ENCODE data around the gene RDX.
"Not testable (repeated sequence)": the region's sequence is repeated elsewhere in the genome, so short reads cannot be mapped to it uniquely, and the experiment has no call there.

RDX gene

DNA sequence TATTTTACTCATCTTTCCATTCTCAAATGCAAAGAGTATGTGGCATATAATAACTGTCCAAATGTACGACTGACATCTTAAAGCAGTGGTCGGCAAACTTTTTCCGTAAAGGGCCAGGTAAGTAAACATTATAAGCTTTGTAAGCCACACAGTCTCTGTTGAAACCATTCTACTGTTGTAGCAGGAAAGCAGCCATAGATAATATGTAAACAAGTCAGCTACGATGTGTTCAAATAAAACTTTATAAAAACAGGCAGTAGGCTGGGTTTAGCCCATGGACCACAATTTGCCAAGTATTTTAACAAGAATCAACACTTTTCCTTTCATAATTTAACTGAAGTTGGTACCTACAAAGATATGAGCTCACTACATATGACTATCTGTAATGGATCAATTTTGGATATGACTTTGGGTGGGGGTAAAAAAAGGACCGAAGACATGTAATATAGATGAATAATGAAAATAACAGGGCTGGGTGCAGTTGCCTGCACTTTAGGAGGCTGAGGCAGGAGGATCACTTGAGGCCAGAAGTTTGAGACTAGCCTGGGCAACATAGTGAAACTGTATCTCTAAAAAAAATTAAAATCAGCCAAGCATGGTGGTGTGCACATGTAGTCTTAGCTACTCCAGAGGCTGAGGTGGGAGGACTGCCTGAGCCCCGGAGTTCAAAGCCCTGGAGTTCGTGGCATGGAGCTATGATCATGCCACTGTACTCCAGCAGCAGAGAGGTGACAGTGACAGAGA, 5.7 kb downstream of the RDX start:
- TF ChIP-seq, protein P1, sequence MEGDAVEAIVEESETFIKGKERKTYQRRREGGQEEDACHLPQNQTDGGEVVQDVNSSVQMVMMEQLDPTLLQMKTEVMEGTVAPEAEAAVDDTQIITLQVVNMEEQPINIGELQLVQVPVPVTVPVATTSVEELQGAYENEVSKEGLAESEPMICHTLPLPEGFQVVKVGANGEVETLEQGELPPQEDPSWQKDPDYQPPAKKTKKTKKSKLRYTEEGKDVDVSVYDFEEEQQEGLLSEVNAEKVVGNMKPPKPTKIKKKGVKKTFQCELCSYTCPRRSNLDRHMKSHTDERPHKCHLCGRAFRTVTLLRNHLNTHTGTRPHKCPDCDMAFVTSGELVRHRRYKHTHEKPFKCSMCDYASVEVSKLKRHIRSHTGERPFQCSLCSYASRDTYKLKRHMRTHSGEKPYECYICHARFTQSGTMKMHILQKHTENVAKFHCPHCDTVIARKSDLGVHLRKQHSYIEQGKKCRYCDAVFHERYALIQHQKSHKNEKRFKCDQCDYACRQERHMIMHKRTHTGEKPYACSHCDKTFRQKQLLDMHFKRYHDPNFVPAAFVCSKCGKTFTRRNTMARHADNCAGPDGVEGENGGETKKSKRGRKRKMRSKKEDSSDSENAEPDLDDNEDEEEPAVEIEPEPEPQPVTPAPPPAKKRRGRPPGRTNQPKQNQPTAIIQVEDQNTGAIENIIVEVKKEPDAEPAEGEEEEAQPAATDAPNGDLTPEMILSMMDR (IDR thresholded peaks at IDR 0.05; ENCODE audit: extremely low read depth, insufficient read depth, missing control alignments) = no peak
- in situ Hi-C loops (cut with MboI; ENCODE audit: low pct_unique_long_range_greater_than_20kb, low sequenced_read_pairs, unreplicated experiment) = no loop called here
- no peak for DNase-seq (ENCODE audit: low spot score)

DNA sequence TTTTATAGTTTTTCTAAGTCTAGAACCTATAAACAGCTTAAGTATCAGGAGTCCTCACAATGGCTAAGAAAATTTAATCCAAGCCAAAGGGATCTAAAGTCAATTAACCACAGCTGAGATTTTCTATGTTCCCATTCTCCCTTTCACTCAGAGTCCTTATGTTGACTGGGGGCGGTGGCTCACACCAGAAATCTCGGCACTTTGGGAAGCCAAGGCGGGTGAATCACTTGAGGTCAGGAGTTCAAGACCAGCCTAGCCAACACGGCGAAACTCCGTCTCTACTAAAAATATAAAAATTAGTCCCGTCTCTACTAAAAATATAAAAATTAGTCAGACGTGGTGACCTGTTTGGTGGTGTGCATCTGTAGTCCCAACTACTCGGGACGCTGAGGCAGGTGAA, 6.9 kb downstream of the RDX start:
- DNase-seq (ENCODE audit: low spot score) = no peak
- in situ Hi-C loops (cut with MboI; ENCODE audit: low pct_unique_long_range_greater_than_20kb, low sequenced_read_pairs, unreplicated experiment) = no loop called here
- TF ChIP-seq, protein P1 (IDR thresholded peaks at IDR 0.05; ENCODE audit: extremely low read depth, insufficient read depth, missing control alignments) = no peak

DNA sequence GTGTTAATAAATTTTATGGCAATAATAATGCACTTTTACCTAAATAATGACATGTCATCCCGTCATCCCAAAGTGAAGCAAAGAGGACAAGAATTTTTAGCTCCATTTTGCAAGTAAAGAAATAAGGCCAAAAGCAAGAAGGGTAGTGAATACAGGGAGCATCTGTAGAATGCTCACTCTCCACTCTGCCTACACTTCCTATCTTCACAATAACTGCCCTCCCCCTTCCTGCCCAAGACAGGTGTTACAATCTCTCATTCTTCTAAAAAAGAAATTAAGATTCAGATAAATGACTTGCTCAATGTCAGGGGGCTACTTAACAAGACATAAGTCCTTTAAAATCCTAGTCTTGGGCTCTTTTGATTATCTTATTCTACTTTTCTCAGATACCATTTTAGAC, 8.9 kb downstream of the RDX start:
- in situ Hi-C loops (cut with MboI; ENCODE audit: low pct_unique_long_range_greater_than_20kb, low sequenced_read_pairs, unreplicated experiment) = no loop called here
- TF ChIP-seq, protein P1 (IDR thresholded peaks at IDR 0.05; ENCODE audit: extremely low read depth, insufficient read depth, missing control alignments) = no peak
- no peak for DNase-seq (ENCODE audit: low spot score)

DNA sequence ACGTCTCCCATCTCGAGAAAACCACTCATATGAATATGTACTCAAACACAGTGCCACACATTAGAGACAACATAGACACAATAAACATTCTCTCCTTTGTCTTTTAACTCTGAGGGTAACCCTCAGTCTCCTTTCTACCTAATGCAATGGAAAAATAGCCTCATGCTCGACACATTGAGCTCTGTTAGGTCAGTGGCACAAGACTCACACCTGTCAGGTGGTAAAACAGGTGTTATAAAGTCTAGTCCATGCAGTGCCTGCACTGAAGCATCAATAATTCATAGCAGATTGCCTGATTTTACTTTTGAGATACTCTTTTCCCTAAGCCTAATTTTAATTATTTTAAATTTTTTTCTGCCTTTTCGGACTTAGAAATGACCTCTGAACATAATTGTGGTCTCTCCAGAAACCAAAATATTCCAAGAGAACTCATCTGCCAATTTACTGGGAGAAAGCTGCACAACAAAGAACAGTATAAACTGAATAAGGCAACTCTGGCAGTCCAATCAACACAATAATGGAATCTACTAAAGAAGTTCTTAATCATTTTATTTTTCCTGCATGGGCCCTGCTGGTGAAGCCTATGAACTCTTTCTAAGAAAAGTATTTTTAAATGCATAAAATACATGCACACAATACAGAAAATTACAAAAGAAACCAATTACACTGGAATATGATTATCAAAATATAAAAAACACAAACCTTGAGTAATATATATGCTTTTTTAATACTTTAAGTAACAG, 9.9 kb downstream of the RDX start:
- no peak for DNase-seq (ENCODE audit: low spot score)
- TF ChIP-seq, protein P1 (IDR thresholded peaks at IDR 0.05; ENCODE audit: extremely low read depth, insufficient read depth, missing control alignments) = no peak
- in situ Hi-C loops (cut with MboI; ENCODE audit: low pct_unique_long_range_greater_than_20kb, low sequenced_read_pairs, unreplicated experiment) = no loop called here

DNA sequence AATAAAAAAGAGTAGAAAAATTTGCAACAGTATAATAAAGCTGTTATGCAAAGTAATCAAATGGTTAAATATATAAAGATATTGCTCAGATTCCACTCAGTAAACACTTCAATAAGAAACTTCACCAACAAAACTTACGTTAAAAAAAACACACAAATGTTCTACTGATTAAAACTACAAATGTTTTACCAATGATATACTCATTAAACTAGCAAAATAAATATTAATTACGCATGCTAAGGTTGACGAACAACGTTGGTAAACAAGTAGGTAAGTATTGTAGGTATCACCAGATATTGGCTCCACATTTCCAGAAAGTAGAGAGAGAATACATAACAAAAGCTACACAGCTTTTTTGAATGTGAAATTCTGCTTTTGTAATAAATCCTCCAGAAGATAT, 12.6 kb downstream of the RDX start:
- TF ChIP-seq, protein P1 (IDR thresholded peaks at IDR 0.05; ENCODE audit: extremely low read depth, insufficient read depth, missing control alignments) = no peak
- no peak for DNase-seq (ENCODE audit: low spot score)
- in situ Hi-C loops (cut with MboI; ENCODE audit: low pct_unique_long_range_greater_than_20kb, low sequenced_read_pairs, unreplicated experiment) = no loop called here

DNA sequence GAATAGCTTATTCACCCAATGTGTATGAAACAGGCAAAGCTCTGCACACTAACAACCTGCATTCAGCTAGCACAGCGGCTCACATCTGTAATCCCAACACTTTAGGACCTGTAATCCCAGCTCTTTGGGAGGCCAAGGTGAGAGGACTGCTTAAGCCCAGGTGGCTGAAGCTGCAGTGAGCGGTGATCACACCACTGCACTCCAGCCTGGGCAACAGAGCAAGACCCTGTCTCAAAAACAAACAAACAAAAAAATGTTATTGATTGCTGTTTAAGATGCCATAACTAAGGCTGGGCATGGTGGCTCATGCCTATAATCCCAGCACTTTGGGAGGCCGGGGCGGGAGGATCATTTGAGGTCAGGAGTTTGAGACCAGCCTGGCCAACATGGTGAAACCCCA, 15.8 kb downstream of the RDX start:
- in situ Hi-C loops (cut with MboI; ENCODE audit: low pct_unique_long_range_greater_than_20kb, low sequenced_read_pairs, unreplicated experiment); DNase-seq (ENCODE audit: low spot score): not testable (repeated sequence)

DNA sequence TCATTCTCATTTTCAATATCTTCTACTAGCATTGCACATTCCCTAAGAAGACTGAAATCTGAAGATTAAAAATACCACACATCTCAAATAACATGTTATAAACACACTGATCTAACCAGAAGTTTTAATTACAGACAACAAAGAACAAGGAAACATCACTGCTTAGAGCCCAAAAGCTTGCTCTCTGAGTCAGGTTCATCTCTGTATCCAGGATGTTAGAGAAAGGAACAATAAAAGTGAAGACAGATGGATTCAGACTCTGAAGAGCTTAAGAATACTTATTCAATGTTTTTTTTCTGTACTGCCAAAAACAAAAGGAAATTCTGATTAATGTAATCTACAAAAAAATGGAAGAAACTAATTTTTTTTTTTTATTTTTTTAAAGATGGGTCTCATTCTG, 16.5 kb downstream of the RDX start:
- in situ Hi-C loops (cut with MboI; ENCODE audit: low pct_unique_long_range_greater_than_20kb, low sequenced_read_pairs, unreplicated experiment) = no loop called here
- DNase-seq (ENCODE audit: low spot score) = no peak
- TF ChIP-seq, protein P1 (IDR thresholded peaks at IDR 0.05; ENCODE audit: extremely low read depth, insufficient read depth, missing control alignments) = no peak

Data from GM13977 (cell line).